GM23248 (cell line): ENCODE measurements around the gene GLUL. TPM values are rescaled to one million over a fixed set of nuclear protein-coding genes. Genes with fewer than 3 reads are reported as not detected.
"Not testable (repeated sequence)": the region's sequence is repeated elsewhere in the genome, so short reads cannot be mapped to it uniquely, and the experiment has no call there.

Experiments
- DNase-seq: peaks from one replicate; pipeline ENCODE4 v3.0.0-alpha.2; 2015
- H2AFZ ChIP-seq: fragments of 200-600 bp; sonication (generic); 2 replicates; pipeline ENCODE4 v1.6.1; 2016; ENCODE audit warnings: antibody characterized with exemption
- H3F3A ChIP-seq: fragments of 200-600 bp; sonication (generic); 2 replicates; pipeline ENCODE4 v1.6.1; 2016; ENCODE audit warnings: mild to moderate bottlenecking, antibody characterized with exemption, mixed run types; ENCODE audit not compliant: insufficient read depth
- H3K27ac ChIP-seq: fragments of 200-600 bp; sonication (generic); 2 replicates; pipeline ENCODE4 v1.5.1; 2016; ENCODE audit warnings: mild to moderate bottlenecking
- H3K27me3 ChIP-seq: fragments of 200-600 bp; sonication (generic); replicated peaks from 2 replicates; pipeline ENCODE4 v1.6.1; 2016; ENCODE audit warnings: mild to moderate bottlenecking; ENCODE audit not compliant: insufficient read depth
- H3K36me3 ChIP-seq: fragments of 200-600 bp; sonication (generic); 2 replicates; pipeline ENCODE4 v1.6.1; 2016; ENCODE audit warnings: low read depth, mild to moderate bottlenecking
- H3K4me1 ChIP-seq: fragments of 200-600 bp; sonication (generic); 2 replicates; pipeline ENCODE4 v1.6.1; 2016; ENCODE audit warnings: mild to moderate bottlenecking; ENCODE audit not compliant: insufficient read depth
- H3K4me2 ChIP-seq: fragments of 200-600 bp; sonication (generic); one replicate; pipeline ENCODE4 v1.6.1; 2016; ENCODE audit warnings: mild to moderate bottlenecking; ENCODE audit not compliant: unreplicated experiment
- H3K4me3 ChIP-seq: fragments of 200-600 bp; sonication (generic); 2 replicates; pipeline ENCODE4 v1.5.1; 2016; ENCODE audit warnings: mild to moderate bottlenecking
- H3K79me2 ChIP-seq: fragments of 200-600 bp; sonication (generic); 2 replicates; pipeline ENCODE4 v1.6.1; 2016; ENCODE audit warnings: mild to moderate bottlenecking; ENCODE audit not compliant: insufficient read depth
- H3K9ac ChIP-seq: fragments of 200-600 bp; sonication (generic); 2 replicates; pipeline ENCODE4 v1.6.1; 2016; ENCODE audit warnings: mild to moderate bottlenecking
- H3K9me2 ChIP-seq: fragments of 200-600 bp; sonication (generic); 2 replicates; pipeline ENCODE4 v1.6.1; 2016; ENCODE audit warnings: mixed run types, mild to moderate bottlenecking, moderate library complexity; ENCODE audit not compliant: insufficient read depth
- H3K9me3 ChIP-seq: fragments of 200-600 bp; sonication (generic); one replicate; pipeline ENCODE4 v1.6.1; 2017; ENCODE audit warnings: low read depth
- H4K20me1 ChIP-seq: fragments of 200-600 bp; sonication (generic); 2 replicates; pipeline ENCODE4 v1.6.0; 2016; ENCODE audit not compliant: insufficient read depth
- EZH2 ChIP-seq: fragments of 200-600 bp; sonication (generic); IDR thresholded peaks from 2 replicates; pipeline ENCODE4 v1.6.1; 2018; ENCODE audit warnings: antibody characterized with exemption, mild to moderate bottlenecking; ENCODE audit not compliant: insufficient read depth, poor library complexity, severe bottlenecking
- EZH2phosphoT487 ChIP-seq: fragments of 200-600 bp; sonication (generic); IDR thresholded peaks from 2 replicates; pipeline ENCODE4 v1.6.1; 2018; ENCODE audit warnings: antibody characterized with exemption, moderate library complexity, mild to moderate bottlenecking, low read depth; ENCODE audit not compliant: insufficient read depth
- WGBS, 2 experiments: methylation state at CpG; one replicate each; pipeline ENCODE4 v1.1.6; 2015 to 2017; ENCODE audit warnings: low lambda C conversion rate in 2 of 2, low coverage in 1 of 2; ENCODE audit errors: missing lambda C conversion rate in 2 of 2; 5-methylcytosine and 5-hydroxymethylcytosine counted together
- in situ Hi-C: fragments of 300-500 bp; cut with MboI; formaldehyde crosslinking; loops from 2 replicates; pipeline ENCODE4 v1.15.0; 2020
- polyA plus RNA-seq: library from polyadenylated mRNA; unstranded; fragments of >200 nt; fragmentation: Nextera tagmentation; extraction: Ambion mirVana; gene quantifications from 2 replicates; pipeline ENCODE4 v1.2.1, GENCODE V29; 2016
- total RNA-seq: library from RNA; depleted of rRNA; stranded (reverse); fragments of >200 nt; shearing (Covaris generic); gene quantifications from 2 replicates; pipeline ENCODE4 v1.2.3, GENCODE V29; 2014

Gene GLUL
- total and polyA plus RNA-seq, 2 experiments from 2014 or later: 119 to 160 TPM

DNA sequence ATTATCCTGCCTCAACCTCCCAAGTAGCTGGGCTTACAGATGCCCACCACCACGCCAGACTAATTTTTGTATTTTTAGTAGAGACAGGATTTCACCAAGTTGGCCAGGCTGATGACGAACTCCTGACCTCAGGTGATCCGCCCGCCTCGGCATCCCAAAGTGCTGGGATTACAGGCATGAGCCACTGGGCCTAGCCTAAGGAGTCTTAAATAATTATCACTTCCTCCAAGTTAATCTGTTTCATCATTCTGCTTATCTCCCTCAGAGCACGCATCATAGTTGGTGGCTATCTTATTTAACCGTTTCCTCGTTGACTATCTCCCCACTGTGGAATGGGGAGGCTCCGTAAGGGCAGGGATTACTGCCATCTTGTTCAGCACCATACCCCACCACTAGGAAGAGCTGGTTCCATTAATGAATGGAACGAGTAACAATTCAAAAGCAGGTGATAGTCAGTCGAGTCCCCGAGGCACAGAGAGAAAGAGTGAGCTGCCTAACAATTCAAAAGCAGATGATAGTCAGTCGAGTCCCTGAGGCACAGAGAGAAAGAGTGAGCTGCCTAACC lies 52.7 kb downstream of the GLUL start:
- H4K20me1 ChIP-seq: no peaks in the 10 kb centered on the region
- H3K9me2 ChIP-seq: no peaks in the 10 kb centered on the region
- 0 out of 2 replicates have a peak, but pooled peaks cover 11% of the 10 kb centered on the region for H3F3A ChIP-seq
- no peaks in the 10 kb centered on the region for H3K9me3 ChIP-seq
- H3K9ac ChIP-seq: no peak overlapping the region
- TF ChIP-seq EZH2: no peak
- no peak for TF ChIP-seq EZH2phosphoT487
- no peaks in the 10 kb centered on the region for H3K36me3 ChIP-seq
- in situ Hi-C loops: no loop called here
- H3K27ac ChIP-seq: no peak overlapping the region
- WGBS, 2 experiments: 87 to 90% methylated on average over 13 of the region's 13 CpGs
- H3K4me2 ChIP-seq: no peak overlapping the region
- H2AFZ ChIP-seq: no peak overlapping the region
- H3K27me3 ChIP-seq: 0 out of 2 replicates have a peak, but pooled peaks cover 5% of the 10 kb centered on the region
- H3K4me1 ChIP-seq: peaks cover 9% of the 10 kb centered on the region
- no peaks in the 10 kb centered on the region for H3K79me2 ChIP-seq
- H3K4me3 ChIP-seq: no peak overlapping the region
- DNase-seq: no peak

DNA sequence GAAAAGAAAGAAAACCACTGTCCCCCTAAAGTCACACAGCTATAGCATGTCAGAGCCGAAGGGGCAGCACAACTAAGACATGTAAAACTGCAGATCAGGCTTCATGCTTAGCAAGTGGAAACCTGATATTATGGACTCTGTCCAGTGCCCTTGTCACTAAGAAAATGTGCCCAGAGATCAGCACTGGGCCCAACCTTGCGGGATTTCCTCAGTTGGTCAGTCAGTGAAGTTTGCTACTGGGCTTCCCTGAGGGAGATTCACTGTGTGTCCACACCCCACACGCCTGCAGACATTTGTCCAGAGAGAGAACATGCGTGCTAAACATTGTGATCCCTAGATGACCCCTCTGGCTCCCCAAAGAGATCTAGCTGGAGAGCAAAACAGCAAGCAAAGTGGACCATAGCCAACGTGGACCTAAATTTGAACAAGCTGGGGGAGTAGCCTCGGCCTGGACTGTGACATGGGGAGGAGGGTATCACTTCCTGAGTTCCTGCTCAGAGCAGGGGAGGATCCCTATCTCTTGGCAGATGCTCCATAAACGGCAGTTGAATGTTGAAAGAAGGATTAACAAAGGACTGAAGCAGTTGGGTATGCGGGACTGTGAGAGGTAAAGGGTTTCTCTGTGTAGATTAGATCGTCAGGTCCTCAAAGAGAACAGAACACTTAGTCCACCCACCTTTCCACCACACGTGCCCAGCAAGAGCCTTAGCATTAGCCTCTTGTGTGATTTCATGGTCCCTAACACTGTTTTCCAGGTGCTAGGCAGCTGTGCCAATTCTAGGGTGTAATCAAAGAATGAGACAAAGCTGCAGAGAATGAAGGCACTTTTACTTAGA lies 53.6 kb downstream of the GLUL start:
- no peak overlapping the region for H2AFZ ChIP-seq

DNA sequence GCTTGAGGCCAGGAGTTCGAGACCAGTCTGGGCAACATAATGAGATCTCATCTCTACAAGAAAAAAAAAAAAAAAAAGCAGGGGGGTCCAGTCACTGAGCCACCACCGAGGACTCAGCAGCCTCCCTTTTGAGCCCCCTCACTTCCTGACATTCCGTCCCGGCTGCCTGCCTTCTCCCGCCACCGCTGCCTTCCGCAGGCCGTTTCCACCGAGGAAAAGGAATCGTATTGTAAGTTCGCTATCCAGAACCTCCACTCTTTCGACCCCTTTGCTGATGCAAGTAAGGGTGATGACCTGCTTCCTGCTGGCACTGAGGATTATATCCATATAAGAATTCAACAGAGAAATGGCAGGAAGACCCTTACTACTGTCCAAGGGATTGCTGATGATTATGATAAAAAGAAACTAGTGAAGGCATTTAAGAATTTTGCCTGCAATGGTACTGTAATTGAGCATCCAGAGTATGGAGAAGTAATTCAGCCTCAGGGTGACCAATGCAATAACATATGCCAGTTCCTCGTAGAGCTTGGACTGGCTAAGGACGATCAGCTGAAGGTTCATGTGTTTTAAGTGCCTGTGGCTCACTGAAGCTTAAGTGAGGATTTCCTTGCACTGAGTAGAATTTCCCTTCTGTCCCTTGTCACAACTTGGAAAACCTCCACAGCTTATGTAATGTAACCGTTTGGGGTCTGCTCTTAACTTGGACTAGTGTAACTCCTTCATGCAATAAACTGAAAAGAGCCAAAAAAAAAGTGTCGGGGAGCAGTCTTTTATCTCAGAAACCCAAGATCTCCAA lies 55.6 kb downstream of the GLUL start:
- H3K27ac ChIP-seq: no peak overlapping the region
- 78% methylated on average over 16 of the region's 16 CpGs for WGBS, 2 experiments
- 0 out of 2 replicates have a peak, but pooled peaks cover 11% of the 10 kb centered on the region for H3F3A ChIP-seq
- no peaks in the 10 kb centered on the region for H3K9me2 ChIP-seq
- no peaks in the 10 kb centered on the region for H3K9me3 ChIP-seq
- no peak overlapping the region for H3K4me2 ChIP-seq
- 0 out of 2 replicates have a peak, but pooled peaks cover 5% of the 10 kb centered on the region for H3K27me3 ChIP-seq
- no peak overlapping the region for H3K9ac ChIP-seq
- H2AFZ ChIP-seq: no peak overlapping the region
- TF ChIP-seq EZH2: no peak
- no peak for TF ChIP-seq EZH2phosphoT487
- no peaks in the 10 kb centered on the region for H3K36me3 ChIP-seq
- in situ Hi-C loops: no loop called here
- peaks cover 8% of the 10 kb centered on the region for H3K4me1 ChIP-seq
- H3K79me2 ChIP-seq: no peaks in the 10 kb centered on the region
- no peak for DNase-seq
- no peak overlapping the region for H3K4me3 ChIP-seq
- no peaks in the 10 kb centered on the region for H4K20me1 ChIP-seq

More for the DNA sequence above, 53.6 kb downstream of the GLUL start:
- TF ChIP-seq EZH2: no peak
- no peak for TF ChIP-seq EZH2phosphoT487
- DNase-seq: no peak
- in situ Hi-C loops: no loop called here
- no peak overlapping the region for H3K4me3 ChIP-seq
- 0 out of 2 replicates have a peak, but pooled peaks cover 5% of the 10 kb centered on the region for H3K27me3 ChIP-seq
- no peaks in the 10 kb centered on the region for H3K9me3 ChIP-seq
- no peaks in the 10 kb centered on the region for H3K9me2 ChIP-seq
- H4K20me1 ChIP-seq: no peaks in the 10 kb centered on the region
- no peak overlapping the region for H3K4me2 ChIP-seq
- H3K27ac ChIP-seq: no peak overlapping the region
- H3K9ac ChIP-seq: no peak overlapping the region
- H3F3A ChIP-seq: 0 out of 2 replicates have a peak, but pooled peaks cover 11% of the 10 kb centered on the region
- 63% methylated on average over 10 of the region's 10 CpGs for WGBS, 2 experiments
- H3K4me1 ChIP-seq: peaks cover 9% of the 10 kb centered on the region
- H3K36me3 ChIP-seq: no peaks in the 10 kb centered on the region
- H3K79me2 ChIP-seq: no peaks in the 10 kb centered on the region

DNA sequence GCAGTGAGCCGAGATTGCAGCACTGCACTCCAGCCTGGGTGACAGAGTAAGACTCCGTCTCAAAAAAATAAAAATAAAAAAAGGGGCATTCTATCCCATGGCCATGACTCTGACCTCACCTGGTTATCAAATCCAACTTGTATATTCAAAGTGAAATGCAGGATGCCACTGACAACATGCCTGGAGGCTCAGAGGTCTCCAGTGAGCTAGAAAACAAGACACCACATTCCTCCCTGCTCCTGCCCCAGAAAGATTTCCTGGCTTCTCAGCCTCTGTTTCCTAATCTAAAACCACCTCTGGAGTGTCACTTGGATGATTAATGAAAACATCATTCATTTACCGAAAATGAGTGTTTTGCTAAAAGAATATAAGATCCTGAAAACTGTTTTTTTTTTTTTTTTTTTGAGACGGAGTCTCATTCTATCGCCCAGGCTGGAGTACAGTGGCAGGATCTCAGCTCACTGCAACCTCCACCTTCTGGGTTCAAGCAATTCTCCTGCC lies 58.5 kb downstream of the GLUL start:
- in situ Hi-C loops, H4K20me1 ChIP-seq, DNase-seq, H3K36me3 ChIP-seq, H3K27ac ChIP-seq, H3K9me2 ChIP-seq, H2AFZ ChIP-seq, H3K4me3 ChIP-seq, H3K27me3 ChIP-seq, H3F3A ChIP-seq, H3K4me2 ChIP-seq, H3K79me2 ChIP-seq, H3K4me1 ChIP-seq, H3K9ac ChIP-seq, H3K9me3 ChIP-seq: not testable (repeated sequence)
- WGBS, 2 experiments: 83 to 85% methylated on average over 4 to 5 of the region's 5 CpGs
